OCI-LY7 (cell line): Measurements from ENCODE around the gene VPS45. TPM values are rescaled to one million over a fixed set of nuclear protein-coding genes. Genes with fewer than 3 reads are reported as not detected.

Experiments
- BruUV-seq: library from RNA; stranded (reverse); fragments of 400-500 nt; replicated peaks from 2 replicates; lab custom pipeline; 2021; lab: Mats Ljungman, UMichigan
- CTCF ChIA-PET: fragments of 300-600 bp; sonication (Branson Sonifier 250); formaldehyde crosslinking; loops from one replicate; lab custom pipeline; 2022; ENCODE audit warnings: antibody characterized with exemption; ENCODE audit not compliant: unreplicated experiment; lab: Charles Lee
- POLR2A ChIA-PET: fragments of 300-600 bp; sonication (Branson Sonifier 250); formaldehyde crosslinking; loops from one replicate; lab custom pipeline; 2022; ENCODE audit warnings: antibody characterized with exemption; lab: Charles Lee
- DNase-seq: peaks from one replicate; pipeline ENCODE4 v3.0.0-alpha.2; 2015; ENCODE audit warnings: low spot score
- H2AFZ ChIP-seq: fragments of 200-600 bp; sonication (generic), shearing (Covaris generic); 2 replicates; pipeline ENCODE4 v1.6.1; 2014; ENCODE audit warnings: mild to moderate bottlenecking, antibody characterized with exemption, low read length, moderate library complexity
- H3K27ac ChIP-seq: fragments of 200-600 bp; sonication (generic); 2 replicates; pipeline ENCODE4 v1.5.1; 2014; ENCODE audit warnings: mixed run types, low read depth, mild to moderate bottlenecking, moderate library complexity, low read length, inconsistent platforms; ENCODE audit not compliant: poor library complexity, severe bottlenecking
- H3K36me3 ChIP-seq: fragments of 200-600 bp; sonication (generic); 2 replicates; pipeline ENCODE4 v1.6.1; 2014; ENCODE audit warnings: mild to moderate bottlenecking, antibody characterized with exemption, low read length, moderate library complexity, mixed read lengths; ENCODE audit not compliant: insufficient read depth
- H3K4me1 ChIP-seq: fragments of 200-600 bp; sonication (generic); 2 replicates; pipeline ENCODE4 v1.5.1; 2014; ENCODE audit warnings: mild to moderate bottlenecking, low read length; ENCODE audit not compliant: insufficient read depth, poor library complexity, severe bottlenecking
- H3K4me2 ChIP-seq: fragments of 200-600 bp; sonication (generic); 2 replicates; pipeline ENCODE4 v1.6.1; 2014; ENCODE audit warnings: mild to moderate bottlenecking, low read length
- H3K4me3 ChIP-seq: fragments of 200-600 bp; sonication (generic); 2 replicates; pipeline ENCODE4 v1.5.1; 2014; ENCODE audit warnings: mild to moderate bottlenecking, low read depth, low read length; ENCODE audit not compliant: poor library complexity, severe bottlenecking
- H3K79me2 ChIP-seq: fragments of 200-600 bp; sonication (generic); 2 replicates; pipeline ENCODE4 v1.6.1; 2016; ENCODE audit warnings: low read depth, mild to moderate bottlenecking, low read length, moderate library complexity, mixed read lengths; ENCODE audit not compliant: insufficient read depth
- H3K9me2 ChIP-seq: fragments of 200-600 bp; sonication (generic); 2 replicates; pipeline ENCODE4 v1.6.1; 2016; ENCODE audit warnings: mild to moderate bottlenecking, low read length, mixed read lengths; ENCODE audit not compliant: insufficient read depth
- H3K9me3 ChIP-seq: fragments of 200-600 bp; sonication (generic); 2 replicates; pipeline ENCODE4 v1.6.1; 2014; ENCODE audit warnings: mild to moderate bottlenecking, mixed run types, low read length, mixed read lengths
- H4K20me1 ChIP-seq: fragments of 200-600 bp; sonication (generic); 2 replicates; pipeline ENCODE4 v1.6.1; 2014; ENCODE audit warnings: mild to moderate bottlenecking, antibody characterized with exemption, low read length, moderate library complexity, mixed read lengths; ENCODE audit not compliant: insufficient read depth
- CTCF ChIP-seq: fragments of 200-600 bp; sonication (generic); conservative IDR thresholded peaks from 2 replicates; pipeline ENCODE4 v1.5.1; 2014; ENCODE audit warnings: mild to moderate bottlenecking, antibody characterized with exemption, low read length, moderate library complexity, mixed read lengths
- EZH2phosphoT487 ChIP-seq: fragments of 200-600 bp; sonication (generic); IDR thresholded peaks from 2 replicates; pipeline ENCODE4 v1.6.1; 2018; ENCODE audit warnings: low read depth, borderline replicate concordance, mild to moderate bottlenecking, mixed run types, antibody characterized with exemption, low read length, moderate library complexity, mixed read lengths
- intact Hi-C: fragments of 100-400 bp; cut with micrococcal nuclease; formaldehyde crosslinking; loops from one replicate; pipeline ENCODE4 v1.10.0; 2022; ENCODE audit not compliant: unreplicated experiment
- total RNA-seq, 2 experiments: library from RNA; depleted of rRNA in 1 of 2; stranded (reverse); fragments of >200 nt in 1 of 2; shearing (Covaris generic) in 1 of 2; gene quantifications; 2 replicates each; pipeline ENCODE4 v1.2.3, GENCODE V29; 2014 to 2022

The VPS45 gene
- total RNA-seq, 2 experiments from 2014 or later = 40.2 to 54.4 TPM

- Histone ChIP-seq H3K9me2 (no peaks in the 10 kb centered on the region), H3K4me1 (peaks cover 56% of the 10 kb centered on the region), H3K4me2 (peak within 1 kb of the TSS; percentile 86), H3K36me3 (peaks cover 41% of the 10 kb centered on the region), H3K27ac (peak within 1 kb of the TSS; percentile 90), H3K4me3 (peak within 1 kb of the TSS; percentile 99), H4K20me1 (no peaks in the 10 kb centered on the region), H2AFZ (peak within 1 kb of the TSS; percentile 45; the same call in 1 of the 2 replicates), H3K9me3 (no peaks in the 10 kb centered on the region), H3K79me2 (peaks cover 46% of the 10 kb centered on the region; the same call in 1 of the 2 replicates)
- no TSS peak for BruUV-seq
- intact Hi-C loops = loop anchor here (2.0 kb wide), 1 partner anchor 15 kb away; no protein-coding TSS in a partner anchor
- CTCF ChIA-PET = interaction anchor here (1.0 kb wide), 1 partner anchor 81 kb away, joined by 3 read pairs; no protein-coding TSS in a partner anchor
- peak; percentile 77 for DNase-seq
- POLR2A ChIA-PET = interaction anchor here (0.7 to 4.5 kb wide), 5 partner anchors 12 to 139 kb away, joined by 3 to 38 read pairs (median 5); no protein-coding TSS in a partner anchor
- TF ChIP-seq EZH2phosphoT487 = no peak
- no peak for TF ChIP-seq CTCF
Measured at GRCh38 chr1:150149271-150150132, 81.9 kb downstream of the VPS45 start, which contains the start of gene PLEKHO1. PLEKHO1 (plus strand) TSS chr1:150149916; CDS start chr1:150150258, 342 bp downstream.

GRCh38 chr1:150150133-150151021 is 82.8 kb downstream of the VPS45 start:
- TF ChIP-seq EZH2phosphoT487 = no peak
- POLR2A ChIA-PET = interaction anchor here (0.7 to 4.5 kb wide), 4 partner anchors 11 to 140 kb away, joined by 3 to 38 read pairs (median 7); no protein-coding TSS in a partner anchor
- peak; percentile 50 for DNase-seq
- no TSS peak for BruUV-seq
- Histone ChIP-seq H4K20me1 (no peaks in the 10 kb centered on the region), H3K79me2 (peaks cover 46% of the 10 kb centered on the region; the same call in 1 of the 2 replicates), H3K4me3 (peak overlapping the region; percentile 99), H3K9me3 (no peaks in the 10 kb centered on the region), H3K4me1 (peaks cover 56% of the 10 kb centered on the region), H3K9me2 (no peaks in the 10 kb centered on the region), H3K27ac (peak overlapping the region; percentile 90), H2AFZ (peak overlapping the region; percentile 10; the same call in 1 of the 2 replicates), H3K36me3 (peaks cover 50% of the 10 kb centered on the region), H3K4me2 (peak overlapping the region; percentile 85)
- intact Hi-C loops = loop anchor here (1.0 to 2.0 kb wide), 2 partner anchors 10 to 14 kb away; no protein-coding TSS in a partner anchor
- CTCF ChIA-PET = interaction anchor here (1.0 kb wide), 1 partner anchor 82 kb away, joined by 3 read pairs; no protein-coding TSS in a partner anchor
